Non-pigmented ciliary epithelial cell (primary cell): Measurements from ENCODE around the gene ADIPOR2.
"Not testable (repeated sequence)": the region's sequence is repeated elsewhere in the genome, so short reads cannot be mapped to it uniquely, and the experiment has no call there.

Experiments used
- DNase-seq: peaks from one replicate; pipeline ENCODE4 v3.0.0-alpha.2; 2010; ENCODE audit warnings: low read depth

The ADIPOR2 gene

DNA sequence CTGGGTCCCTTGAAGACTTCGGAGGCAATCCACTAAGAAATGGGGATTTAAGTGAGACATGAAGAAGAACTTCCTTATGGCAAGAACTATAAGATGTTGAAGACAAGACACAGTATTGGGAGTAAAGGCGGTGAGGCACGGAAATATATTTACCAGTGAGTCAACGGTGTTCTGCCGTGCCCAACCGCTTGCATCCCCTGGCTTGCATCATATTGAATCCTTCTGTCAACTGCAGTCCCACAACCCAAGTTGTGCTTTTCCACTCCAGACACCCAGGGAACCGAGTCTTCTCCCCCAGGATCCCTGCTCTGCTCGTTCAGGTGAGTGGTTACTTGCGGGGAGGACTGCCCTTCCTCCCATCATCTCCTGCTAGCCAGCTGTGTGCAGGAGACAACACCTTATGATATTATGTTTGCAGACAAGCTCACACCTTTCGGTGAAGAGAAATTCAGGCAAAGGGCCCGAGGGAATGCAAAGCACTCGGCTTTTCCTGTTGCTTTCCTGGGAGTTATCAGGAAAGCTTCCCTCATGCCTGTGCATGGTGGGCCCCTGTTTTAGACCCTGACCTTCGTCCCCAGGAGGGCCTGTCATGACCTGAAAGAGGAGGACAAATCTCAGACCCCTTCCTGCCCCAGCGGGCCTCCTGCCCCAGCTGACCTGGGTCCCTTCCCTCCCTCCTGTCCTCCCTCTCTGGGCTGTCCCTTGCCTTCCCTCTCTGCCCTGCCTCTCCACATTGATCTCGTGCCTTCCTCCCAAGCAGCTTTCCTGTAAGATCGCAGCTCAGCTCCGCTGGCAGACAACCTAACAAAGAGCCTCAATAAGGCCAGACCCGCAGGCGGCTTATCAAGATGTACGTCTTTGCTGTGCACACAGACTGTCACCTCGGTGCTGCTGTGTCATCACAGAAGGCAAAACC is 125.2 kb downstream of the ADIPOR2 start:
- DNase-seq: no peak

- DNase-seq: no peak
Observed at GRCh38 chr12:1816730-1817348, 126.0 kb downstream of the ADIPOR2 start.

GRCh38 chr12:1817928-1818327 is 127.1 kb downstream of the ADIPOR2 start:
- not testable (repeated sequence) for DNase-seq

DNA sequence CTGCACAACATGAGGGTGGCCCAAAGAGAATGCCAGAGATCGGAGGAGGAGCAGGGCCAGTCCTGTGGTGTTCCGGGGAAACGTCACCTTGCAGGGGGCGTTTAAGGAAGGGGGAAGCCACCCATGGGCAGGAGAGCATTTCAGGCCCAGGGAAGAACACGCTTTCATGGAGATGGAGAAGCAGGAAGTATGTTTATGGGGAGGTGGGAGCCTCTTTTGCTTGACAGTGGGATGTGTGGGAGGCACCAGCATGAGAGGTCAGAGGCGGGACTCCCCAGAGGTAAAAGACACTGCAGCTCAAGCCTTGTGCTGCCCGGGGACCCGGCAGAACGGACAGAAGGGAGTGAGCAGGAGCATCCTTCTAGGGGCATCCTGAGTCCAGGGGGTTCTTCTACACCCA is 128.2 kb downstream of the ADIPOR2 start:
- no peak for DNase-seq

- DNase-seq: no peak
Observed at GRCh38 chr12:1819571-1819970, 128.7 kb downstream of the ADIPOR2 start.

DNA sequence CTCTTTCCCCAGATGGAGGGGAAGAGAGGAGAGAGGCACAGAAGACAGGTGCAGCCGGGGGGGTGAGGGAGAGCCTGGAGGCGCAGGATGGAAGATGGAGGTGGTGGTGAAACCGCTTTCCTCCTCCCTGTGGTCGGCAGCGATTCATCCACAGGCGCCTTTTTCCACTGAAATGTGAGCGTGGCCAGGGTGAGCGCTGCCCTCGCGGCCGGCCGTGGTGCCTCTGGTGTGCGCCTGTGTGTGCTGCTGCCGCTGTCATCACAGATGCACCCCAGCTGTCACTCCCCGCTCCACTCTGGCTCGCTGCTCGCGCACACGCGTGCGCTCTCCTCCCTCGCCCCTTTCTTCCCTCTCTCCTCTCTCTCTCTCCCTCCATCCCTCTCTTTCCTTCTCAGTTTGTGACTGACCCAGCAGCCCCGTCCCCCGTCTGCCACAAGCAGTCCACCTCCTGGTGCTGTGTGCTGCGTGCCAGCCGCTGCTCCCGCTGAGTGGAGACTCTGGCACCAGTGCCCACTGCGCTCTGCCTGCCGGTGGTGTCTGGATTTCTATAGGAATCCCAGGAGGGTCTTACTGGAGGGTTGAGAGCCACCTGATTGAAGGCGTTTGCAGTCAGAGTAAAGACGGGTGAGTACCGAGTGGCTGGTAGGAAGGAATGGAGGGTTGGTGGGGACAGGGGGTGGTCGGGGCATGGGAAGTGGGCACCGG is 129.5 kb downstream of the ADIPOR2 start, which contains the start of gene LRTM2:
LRTM2 (plus strand) TSS at position 375 of the 705 bp plus-strand sequence. CDS start 7,584 bp downstream, outside the sequence.
- no peak for DNase-seq

- DNase-seq: no peak
Observed at GRCh38 chr12:1820896-1821291, 130.0 kb downstream of the ADIPOR2 start.

DNA sequence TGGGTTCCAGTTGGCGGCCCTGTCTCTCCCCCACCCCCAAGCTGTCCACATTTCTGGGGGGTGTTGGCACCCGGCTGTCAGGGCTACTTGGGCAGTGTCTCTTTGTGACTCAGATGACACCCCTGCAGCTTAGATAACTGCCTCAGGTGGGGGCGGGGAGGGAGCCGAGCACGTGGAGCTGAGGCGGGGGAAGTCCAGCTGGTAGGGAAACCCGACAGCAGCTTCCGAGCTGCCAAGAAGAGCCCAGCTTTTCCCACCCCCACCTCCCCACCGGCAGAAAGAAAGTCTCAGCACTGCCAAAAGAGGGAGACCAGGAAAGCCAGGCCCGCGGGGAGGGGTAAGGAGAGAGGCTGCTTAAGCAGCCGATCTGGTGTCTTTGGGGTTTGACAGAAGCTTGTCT is 130.9 kb downstream of the ADIPOR2 start:
- DNase-seq: no peak

GRCh38 chr12:1822699-1823098 is 131.8 kb downstream of the ADIPOR2 start:
- DNase-seq: no peak

DNA sequence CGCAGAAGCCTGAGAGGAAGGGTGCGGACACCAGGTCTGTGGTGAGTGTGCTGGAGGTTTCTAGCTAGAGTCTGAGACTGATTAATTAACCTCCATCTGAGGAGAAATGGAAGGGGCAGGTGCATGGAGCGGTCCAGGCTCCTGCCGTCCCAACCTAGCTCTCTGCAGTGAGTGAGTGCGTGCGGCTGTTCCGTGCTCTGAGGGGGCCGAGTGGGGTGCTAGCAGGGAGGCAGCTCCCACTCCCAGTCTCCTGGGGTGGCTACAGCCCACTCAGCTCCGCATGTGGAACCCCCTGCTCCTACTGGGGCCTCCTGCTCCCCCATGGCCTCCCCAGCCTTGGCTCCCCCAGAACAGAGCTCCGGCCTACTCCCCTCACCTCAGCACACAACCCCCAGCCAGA is 132.4 kb downstream of the ADIPOR2 start:
- no peak for DNase-seq

- no peak for DNase-seq
Observed at GRCh38 chr12:1825382-1826102, 134.7 kb downstream of the ADIPOR2 start.

GRCh38 chr12:1826401-1826800 is 135.5 kb downstream of the ADIPOR2 start:
- no peak for DNase-seq

DNA sequence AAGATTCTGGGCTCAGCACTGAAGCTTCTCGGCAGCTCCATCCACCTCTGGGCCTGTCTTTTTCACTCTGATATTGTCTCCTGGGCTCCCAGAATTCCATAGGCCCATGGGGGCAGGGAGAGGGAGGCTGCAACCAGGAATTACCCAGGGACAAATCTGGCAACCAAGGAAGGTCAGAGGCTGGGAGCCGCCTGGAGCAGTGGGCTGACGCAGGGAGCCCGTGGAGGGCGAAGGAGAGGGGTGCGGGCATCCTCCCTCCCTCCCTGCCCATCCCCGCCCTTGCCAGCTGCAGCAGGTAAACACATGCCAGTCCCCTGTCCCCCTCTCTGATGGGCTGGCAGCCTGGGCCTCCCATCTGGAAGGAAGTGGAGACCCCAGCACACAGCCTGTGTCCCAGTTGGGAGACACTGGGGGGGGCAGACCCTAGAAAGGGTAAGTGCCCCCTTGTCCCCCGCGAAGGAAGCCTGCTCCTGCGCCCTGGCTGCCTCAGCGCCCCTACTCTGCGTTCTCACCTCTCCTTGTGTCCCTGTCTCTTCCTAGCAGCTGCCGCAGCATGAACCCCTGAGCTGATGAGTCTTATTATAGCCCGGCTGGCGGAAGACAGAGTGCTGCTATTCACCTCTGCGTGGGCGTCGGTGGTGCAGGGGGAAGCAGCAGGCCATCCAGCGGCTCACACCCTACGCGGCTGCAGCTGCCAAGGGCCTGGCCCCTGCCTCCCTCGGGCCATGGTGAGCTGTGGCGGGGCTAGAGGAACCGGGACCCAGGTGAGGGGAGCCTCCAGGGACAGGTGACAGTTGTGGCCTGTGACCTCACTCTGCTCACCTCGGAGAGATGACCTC is 136.2 kb downstream of the ADIPOR2 start:
- no peak for DNase-seq

- DNase-seq: no peak
Observed at GRCh38 chr12:1827826-1828805, 137.2 kb downstream of the ADIPOR2 start.

GRCh38 chr12:1828856-1829255 is 138.0 kb downstream of the ADIPOR2 start:
- DNase-seq: no peak

- DNase-seq: no peak
Observed at GRCh38 chr12:1829306-1829900, 138.5 kb downstream of the ADIPOR2 start.

DNA sequence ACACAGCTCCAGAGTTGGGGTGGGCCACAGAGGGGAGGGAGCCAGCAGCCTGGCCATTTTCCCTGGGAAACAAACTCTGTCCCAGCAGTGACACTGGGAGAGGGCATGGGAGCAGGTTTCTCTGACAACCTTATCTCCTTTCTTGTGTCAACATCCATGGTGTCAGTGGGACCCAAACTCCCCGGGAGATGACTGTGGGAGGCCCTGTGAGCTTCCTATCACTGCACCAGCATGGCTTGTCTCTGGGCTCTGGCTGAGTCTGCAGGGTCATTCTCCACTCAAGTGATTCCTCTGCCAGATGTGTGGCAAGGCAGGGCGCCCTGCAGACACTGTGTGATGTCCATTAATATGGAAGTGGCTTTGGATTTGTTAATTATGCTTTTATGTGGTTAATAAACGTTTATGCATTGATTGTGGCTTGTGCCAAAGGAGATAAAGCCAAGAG is 139.6 kb downstream of the ADIPOR2 start:
- DNase-seq: no peak

DNA sequence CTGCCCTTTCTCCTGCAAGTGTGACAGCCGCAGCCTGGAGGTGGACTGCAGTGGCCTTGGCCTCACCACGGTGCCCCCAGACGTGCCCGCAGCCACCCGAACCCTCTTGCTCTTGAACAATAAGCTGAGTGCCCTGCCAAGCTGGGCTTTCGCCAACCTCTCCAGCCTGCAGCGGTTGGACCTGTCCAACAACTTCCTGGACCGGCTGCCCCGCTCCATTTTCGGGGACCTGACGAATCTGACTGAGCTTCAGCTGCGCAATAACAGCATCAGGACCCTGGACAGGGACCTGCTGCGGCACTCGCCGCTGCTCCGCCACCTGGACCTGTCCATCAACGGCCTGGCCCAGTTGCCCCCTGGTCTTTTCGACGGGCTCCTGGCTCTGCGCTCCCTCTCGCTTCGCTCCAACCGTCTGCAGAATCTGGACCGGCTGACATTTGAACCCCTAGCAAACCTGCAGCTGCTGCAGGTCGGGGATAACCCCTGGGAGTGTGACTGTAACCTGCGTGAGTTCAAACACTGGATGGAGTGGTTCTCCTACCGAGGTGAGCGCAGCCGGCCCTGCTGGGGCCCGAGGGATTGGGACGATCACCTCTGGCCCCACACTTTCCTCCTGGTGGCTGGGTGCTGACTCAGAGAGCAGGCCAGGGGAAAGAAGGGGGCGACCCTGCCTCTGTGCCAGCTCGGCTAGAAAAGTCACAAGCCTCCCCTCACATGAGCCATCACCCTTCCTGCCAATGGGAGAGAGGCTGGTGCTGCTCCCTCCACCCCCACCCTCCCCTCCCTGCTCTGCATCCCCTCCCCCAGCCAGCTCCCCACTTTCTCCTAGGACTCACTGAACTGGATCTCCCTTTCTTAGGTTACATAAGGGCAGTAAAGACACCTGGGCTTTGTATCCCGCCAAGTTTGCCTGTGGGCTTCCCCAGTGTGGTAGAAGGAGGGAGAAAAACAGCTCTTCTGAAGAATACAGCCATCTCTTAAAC is 140.4 kb downstream of the ADIPOR2 start:
- DNase-seq: no peak
